Smooth muscle cell (in vitro differentiated cells): ENCODE data around the gene SIRPA. TPM values are rescaled to one million over a fixed set of nuclear protein-coding genes. Genes with fewer than 3 reads are reported as not detected.

ENCODE experiments used
- DNase-seq: peaks from one replicate; lab custom pipeline; 2025; ENCODE audit not compliant: unreplicated experiment; lab: John Stamatoyannopoulos, UW
- H2AFZ ChIP-seq: fragments of 200-600 bp; sonication (generic); 2 replicates; pipeline ENCODE4 v1.6.0; 2016; ENCODE audit warnings: antibody characterized with exemption, low read depth, mild to moderate bottlenecking
- H3F3A ChIP-seq: fragments of 200-600 bp; sonication (generic); 2 replicates; pipeline ENCODE4 v1.6.0; 2017; ENCODE audit warnings: antibody characterized with exemption, low read depth
- H3K27ac ChIP-seq: fragments of 200-600 bp; sonication (generic); 2 replicates; pipeline ENCODE4 v1.5.1; 2016; ENCODE audit warnings: low read depth, mild to moderate bottlenecking
- H3K27me3 ChIP-seq: fragments of 200-600 bp; sonication (generic); 2 replicates; pipeline ENCODE4 v1.6.1; 2016; ENCODE audit warnings: low read depth, mild to moderate bottlenecking
- H3K36me3 ChIP-seq: fragments of 200-600 bp; sonication (generic); 2 replicates; pipeline ENCODE4 v1.5.1; 2016; ENCODE audit warnings: low read depth
- H3K4me1 ChIP-seq: fragments of 200-600 bp; sonication (generic); 2 replicates; pipeline ENCODE4 v1.5.1; 2016; ENCODE audit warnings: low read depth
- H3K4me2 ChIP-seq: fragments of 200-600 bp; sonication (generic); 2 replicates; pipeline ENCODE4 v1.6.0; 2016; ENCODE audit warnings: mild to moderate bottlenecking
- H3K4me3 ChIP-seq: fragments of 200-600 bp; sonication (generic); 2 replicates; pipeline ENCODE4 v1.5.1; 2016; ENCODE audit warnings: mild to moderate bottlenecking
- H3K79me2 ChIP-seq: fragments of 200-600 bp; sonication (generic); 2 replicates; pipeline ENCODE4 v1.6.0; 2016; ENCODE audit warnings: low read depth, mild to moderate bottlenecking
- H3K9ac ChIP-seq: fragments of 200-600 bp; sonication (generic); 2 replicates; pipeline ENCODE4 v1.6.0; 2016; ENCODE audit warnings: low read depth
- H3K9me3 ChIP-seq: fragments of 200-600 bp; sonication (generic); replicated peaks from 2 replicates; pipeline ENCODE4 v1.5.1; 2016; ENCODE audit warnings: low read depth
- H4K20me1 ChIP-seq: fragments of 200-600 bp; sonication (generic); 2 replicates; pipeline ENCODE4 v1.6.0; 2016; ENCODE audit warnings: low read depth
- CTCF ChIP-seq: fragments of 200-600 bp; sonication (generic); IDR thresholded peaks from 2 replicates; pipeline ENCODE4 v1.5.1; 2017; ENCODE audit warnings: borderline replicate concordance, mild to moderate bottlenecking, antibody characterized with exemption; ENCODE audit not compliant: insufficient read depth, poor library complexity, severe bottlenecking
- WGBS: methylation state at CpG from one replicate; pipeline ENCODE4 v1.1.7; 2016; ENCODE audit warnings: low lambda C conversion rate; 5-methylcytosine and 5-hydroxymethylcytosine counted together
- polyA plus RNA-seq: library from polyadenylated mRNA; unstranded; fragments of >200 nt; fragmentation: Nextera tagmentation; extraction: Ambion mirVana; gene quantifications from 2 replicates; pipeline ENCODE4 v1.2.1, GENCODE V29; 2016
- total RNA-seq: library from RNA; depleted of rRNA; stranded (reverse); fragments of >200 nt; gene quantifications from 2 replicates; pipeline ENCODE4 v1.2.3, GENCODE V29; 2014

SIRPA gene
- total and polyA plus RNA-seq, 2 experiments from 2014 or later, result 8.3 to 14.5 TPM

GRCh38 chr20:1930165-1930564 is 35.0 kb downstream of the SIRPA start:
- no peak for DNase-seq
- 96% methylated on average over 6 of the region's 6 CpGs for WGBS

GRCh38 chr20:1931830-1932229 is 36.6 kb downstream of the SIRPA start:
- WGBS, result 93% methylated on average over 5 of the region's 5 CpGs
- H3K4me1 ChIP-seq, result no peaks in the 10 kb centered on the region
- no peaks in the 10 kb centered on the region for H3F3A ChIP-seq

More at GRCh38 chr20:1930165-1930564, 35.0 kb downstream of the SIRPA start:
- Histone ChIP-seq H3F3A (no peaks in the 10 kb centered on the region), H2AFZ (no peak overlapping the region), H4K20me1 (no peaks in the 10 kb centered on the region), H3K27me3 (no peaks in the 10 kb centered on the region), H3K4me1 (no peaks in the 10 kb centered on the region), H3K79me2 (no peaks in the 10 kb centered on the region), H3K9me3 (no peaks in the 10 kb centered on the region), H3K4me2 (no peak overlapping the region), H3K36me3 (no peaks in the 10 kb centered on the region), H3K4me3 (no peak overlapping the region), H3K27ac (no peak overlapping the region), H3K9ac (no peak overlapping the region)
- TF ChIP-seq CTCF, result no peak

GRCh38 chr20:1932971-1933370 is 37.8 kb downstream of the SIRPA start:
- H3K27ac ChIP-seq, result no peak overlapping the region
- no peaks in the 10 kb centered on the region for H3K36me3 ChIP-seq
- H3K9ac ChIP-seq, result no peak overlapping the region
- H3K27me3 ChIP-seq, result no peaks in the 10 kb centered on the region
- DNase-seq, result no peak
- WGBS, result 94% methylated on average over 2 of the region's 2 CpGs
- H3K4me1 ChIP-seq, result no peaks in the 10 kb centered on the region
- no peaks in the 10 kb centered on the region for H3K79me2 ChIP-seq
- H4K20me1 ChIP-seq, result no peaks in the 10 kb centered on the region
- no peak for TF ChIP-seq CTCF
- no peaks in the 10 kb centered on the region for H3F3A ChIP-seq
- no peak overlapping the region for H2AFZ ChIP-seq
- no peaks in the 10 kb centered on the region for H3K9me3 ChIP-seq
- H3K4me2 ChIP-seq, result no peak overlapping the region
- no peak overlapping the region for H3K4me3 ChIP-seq

More at GRCh38 chr20:1931830-1932229, 36.6 kb downstream of the SIRPA start:
- DNase-seq, result no peak
- H3K4me2 ChIP-seq, result no peak overlapping the region
- no peak overlapping the region for H3K9ac ChIP-seq
- H3K27ac ChIP-seq, result no peak overlapping the region
- no peaks in the 10 kb centered on the region for H3K9me3 ChIP-seq
- no peaks in the 10 kb centered on the region for H3K27me3 ChIP-seq
- H3K4me3 ChIP-seq, result no peak overlapping the region
- no peak for TF ChIP-seq CTCF
- H4K20me1 ChIP-seq, result no peaks in the 10 kb centered on the region
- H2AFZ ChIP-seq, result no peak overlapping the region
- no peaks in the 10 kb centered on the region for H3K36me3 ChIP-seq
- H3K79me2 ChIP-seq, result no peaks in the 10 kb centered on the region

GRCh38 chr20:1933465-1933870 is 38.3 kb downstream of the SIRPA start:
- no peaks in the 10 kb centered on the region for H3F3A ChIP-seq
- no peak overlapping the region for H3K4me3 ChIP-seq
- no peaks in the 10 kb centered on the region for H3K79me2 ChIP-seq
- H2AFZ ChIP-seq, result no peak overlapping the region
- no peaks in the 10 kb centered on the region for H3K36me3 ChIP-seq
- H3K9me3 ChIP-seq, result no peaks in the 10 kb centered on the region
- no peaks in the 10 kb centered on the region for H4K20me1 ChIP-seq
- H3K27me3 ChIP-seq, result no peaks in the 10 kb centered on the region
- TF ChIP-seq CTCF, result no peak
- no peak overlapping the region for H3K27ac ChIP-seq
- H3K9ac ChIP-seq, result no peak overlapping the region
- DNase-seq, result no peak
- no peaks in the 10 kb centered on the region for H3K4me1 ChIP-seq
- no peak overlapping the region for H3K4me2 ChIP-seq
- WGBS, result 67% methylated on average over 9 of the region's 9 CpGs
